A673 (cell line): ENCODE measurements around the gene DOCK4.

Source experiments
- CTCF ChIP-seq: fragments of 300-800, 200-600 bp; sonication (generic); conservative IDR thresholded peaks from 2 replicates; pipeline ENCODE4 v1.5.1; 2017; ENCODE audit warnings: low read depth, mild to moderate bottlenecking, antibody characterized with exemption, low read length, moderate library complexity, mixed read lengths
- EZH2 ChIP-seq: fragments of 200-600 bp; sonication (generic); IDR thresholded peaks from 2 replicates; pipeline ENCODE4 v1.6.1; 2017; ENCODE audit warnings: borderline replicate concordance, low read depth, mild to moderate bottlenecking, mixed read lengths, antibody characterized with exemption, low read length; ENCODE audit not compliant: poor library complexity, severe bottlenecking

- TF ChIP-seq CTCF (no peak), EZH2 (no peak)
Observed at GRCh38 chr7:112097524-112097923, 108.7 kb downstream of the DOCK4 start.
